ENCODE results near the gene ZNF391.
A peak's percentile ranks its signal among the peaks of the same experiment; 100 is the strongest.
"Not testable (repeated sequence)": the region's sequence is repeated elsewhere in the genome, so short reads cannot be mapped to it uniquely, and the experiment has no call there.

Gene ZNF391

DNA sequence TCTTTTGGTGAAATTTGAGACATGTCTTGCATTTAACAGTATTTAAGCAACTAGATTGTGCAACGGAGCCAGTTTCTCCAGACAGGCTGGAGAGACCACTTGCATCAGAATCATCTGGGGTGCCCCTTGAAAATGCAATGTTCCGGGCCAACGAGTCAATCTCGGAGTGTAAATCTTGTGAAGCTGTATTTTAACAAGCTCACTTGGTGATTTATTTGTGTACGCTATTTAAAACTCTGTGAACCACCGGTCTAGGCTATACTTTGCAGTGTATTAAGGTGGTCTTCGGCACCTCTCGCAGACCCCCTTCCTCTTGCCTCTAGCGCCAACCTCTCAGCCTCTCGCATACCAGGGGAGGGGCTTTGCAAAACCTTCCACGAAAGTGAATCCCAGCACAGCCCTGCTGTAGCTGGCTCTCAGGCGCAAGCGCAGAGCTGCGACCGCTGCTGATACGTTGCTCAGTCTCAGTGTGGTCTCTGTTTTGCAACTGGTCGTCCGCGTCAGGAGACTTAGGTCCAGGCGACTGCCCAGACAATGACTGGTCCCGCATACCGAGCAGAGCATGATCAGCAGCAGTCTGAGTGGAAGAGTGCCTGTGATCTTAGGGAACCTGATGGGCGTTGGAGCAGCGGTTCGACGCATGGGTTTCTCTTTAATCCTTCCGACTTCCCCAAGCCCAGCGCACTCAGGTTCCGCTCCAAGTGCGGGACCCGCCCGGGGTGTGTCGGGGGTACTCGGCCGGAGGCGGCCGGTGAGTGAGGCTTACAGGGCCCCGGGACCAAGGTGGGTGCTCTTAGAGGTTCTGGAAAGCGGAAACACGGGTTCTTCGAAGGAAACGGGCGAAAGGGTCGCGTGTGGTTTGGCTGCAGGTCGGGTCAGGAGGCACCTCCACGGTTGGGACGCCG lies at the start of gene ZNF391:
Gene ZNF391 (plus strand): TSS at position 467 of the 905 bp plus-strand sequence. CDS start 11,612 bp downstream, outside the sequence.
- DNase-seq = peak; percentile 25 to 61 (median 40)

DNA sequence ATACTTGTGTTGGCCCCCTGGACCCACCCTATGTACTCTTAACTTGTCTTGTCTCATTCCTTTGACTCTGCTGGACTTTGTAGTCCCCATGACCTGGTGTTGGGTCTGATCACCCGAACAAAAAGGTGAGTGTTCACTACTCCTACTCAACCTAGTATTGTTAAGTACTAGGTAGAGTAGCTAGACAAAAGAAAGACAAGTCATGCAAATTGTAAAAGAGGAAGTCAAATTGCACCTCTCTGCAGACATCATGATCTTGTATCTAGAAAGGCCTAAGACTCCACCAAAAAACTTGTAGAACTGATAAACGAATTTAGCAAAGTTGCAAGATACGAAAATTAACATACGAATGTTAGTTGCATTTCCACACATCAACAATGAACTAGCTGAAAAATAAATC lies 35.7 kb upstream of the ZNF391 start:
- no peak for DNase-seq

DNA sequence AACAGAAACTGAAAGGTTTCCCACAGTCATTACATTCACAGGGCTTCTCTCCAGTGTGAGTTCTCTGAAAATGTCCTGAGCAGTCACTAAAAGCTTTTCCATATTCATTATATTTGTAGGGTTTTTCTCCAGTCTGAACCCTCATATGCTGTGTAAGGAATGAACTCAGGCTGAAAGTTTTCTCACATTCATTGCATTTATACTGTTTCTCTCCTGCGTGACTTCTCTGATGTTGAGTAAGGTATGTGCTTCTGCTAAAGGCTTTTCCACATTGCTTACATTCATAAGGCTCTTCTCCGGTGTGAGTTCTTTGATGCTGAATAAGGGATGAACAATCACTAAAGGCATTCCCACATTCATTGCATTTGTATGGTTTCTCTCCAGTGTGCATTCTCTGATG lies 29.8 kb upstream of the ZNF391 start:
- DNase-seq = no peak

- DNase-seq = no peak
Observed at GRCh38 chr6:27359231-27359630, 29.3 kb upstream of the ZNF391 start.

DNA sequence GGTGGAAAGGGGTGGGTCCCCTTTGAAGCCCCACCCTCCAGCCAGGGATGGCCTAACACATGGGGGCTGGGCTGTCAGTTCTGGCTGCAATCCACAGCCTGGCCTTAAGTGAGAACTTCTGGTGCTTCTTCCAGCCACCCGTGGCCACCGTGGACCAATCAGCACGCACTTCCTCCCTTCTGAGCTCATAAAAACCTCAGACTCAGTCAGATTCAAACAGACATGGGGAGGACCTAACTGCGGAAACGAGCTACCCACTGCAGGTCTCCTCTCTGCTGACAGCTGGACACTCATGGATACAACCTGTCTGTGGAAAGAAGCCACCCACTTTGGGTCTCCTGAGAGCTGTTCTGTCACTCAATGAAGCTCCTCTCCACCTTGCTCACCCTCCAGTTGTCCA lies 20.4 kb upstream of the ZNF391 start:
- no peak for DNase-seq

DNA sequence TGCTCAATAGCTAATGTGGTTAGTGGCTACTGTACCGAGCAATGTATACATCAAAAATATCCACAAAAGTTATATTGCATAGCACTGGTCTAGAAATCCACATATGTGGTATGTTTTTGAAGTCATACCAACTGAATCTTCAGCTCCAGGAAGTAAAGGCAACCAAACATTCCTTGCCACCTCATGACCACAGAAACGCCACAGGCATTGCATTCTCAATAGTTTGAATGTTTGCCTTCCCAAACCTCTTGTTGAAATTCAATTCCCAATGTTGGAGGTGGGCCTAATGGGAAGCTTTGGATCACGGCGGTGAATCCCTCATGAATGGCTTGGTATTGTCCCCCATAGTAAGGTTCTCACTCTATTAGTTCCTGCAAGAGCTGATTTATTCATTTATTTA lies 18.2 kb upstream of the ZNF391 start:
- no peak for DNase-seq

DNA sequence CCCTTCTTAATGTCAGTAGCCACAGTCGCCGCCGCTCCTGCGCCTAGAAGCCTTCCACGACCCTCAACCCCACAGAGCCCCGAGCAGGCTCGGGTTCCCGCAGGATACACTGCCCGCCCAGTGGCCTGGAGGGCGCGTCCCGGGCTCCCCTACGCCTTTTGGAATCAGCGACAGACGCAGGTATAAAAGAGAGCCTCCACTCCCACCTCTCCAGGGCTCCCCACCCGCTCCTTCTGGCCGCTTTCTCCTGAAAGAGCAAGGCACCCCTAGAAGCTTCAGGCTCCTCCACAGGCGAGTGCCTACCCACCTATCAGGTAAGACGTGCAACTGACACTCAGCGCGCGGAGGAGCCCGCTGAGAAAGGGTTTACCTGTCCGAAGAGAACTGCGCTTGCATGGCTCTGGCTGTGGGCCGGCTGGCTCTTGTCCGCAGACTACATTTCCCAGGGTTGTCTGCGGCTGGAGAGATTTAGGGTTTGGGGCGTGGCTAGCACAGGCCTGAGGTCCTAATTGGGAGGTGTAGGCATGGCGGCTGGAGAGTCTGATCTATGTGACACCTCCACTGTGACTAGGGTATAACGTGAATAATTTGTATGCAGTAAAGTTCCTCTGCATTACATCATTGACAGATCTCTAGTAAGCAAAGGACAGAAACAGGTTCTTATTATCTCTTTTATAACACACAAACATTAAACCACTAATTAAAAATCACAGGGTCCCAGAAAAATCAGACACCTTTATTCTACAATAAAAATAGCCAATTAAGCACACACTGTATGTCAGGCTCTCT lies 13.5 kb upstream of the ZNF391 start:
- DNase-seq = peak; percentile 21 to 35 (median 30)

DNA sequence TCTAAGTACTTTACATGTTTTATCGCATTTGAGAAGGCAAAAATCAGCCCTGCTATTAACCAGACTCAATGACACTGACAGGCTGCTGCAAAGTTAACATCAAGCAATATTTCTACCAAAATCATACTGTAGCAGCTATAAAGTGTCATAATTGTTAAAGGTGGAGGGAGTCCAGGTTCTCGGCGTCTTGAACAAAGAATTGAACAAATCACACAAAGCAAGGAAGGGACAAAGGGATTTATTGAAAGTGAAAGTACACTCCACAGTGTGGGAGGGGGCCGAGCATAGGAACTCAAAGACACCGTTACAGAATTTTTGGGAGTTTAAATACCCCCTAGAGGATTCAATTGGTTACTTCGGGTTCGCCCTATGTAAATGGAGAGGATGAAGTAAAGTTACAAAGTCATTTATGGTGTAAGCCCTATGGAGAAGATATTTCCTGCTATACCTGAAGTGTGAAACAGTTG lies 12.9 kb upstream of the ZNF391 start:
- DNase-seq = no peak

GRCh38 chr6:27378406-27378805 lies 10.2 kb upstream of the ZNF391 start:
- DNase-seq = not testable (repeated sequence)

DNA sequence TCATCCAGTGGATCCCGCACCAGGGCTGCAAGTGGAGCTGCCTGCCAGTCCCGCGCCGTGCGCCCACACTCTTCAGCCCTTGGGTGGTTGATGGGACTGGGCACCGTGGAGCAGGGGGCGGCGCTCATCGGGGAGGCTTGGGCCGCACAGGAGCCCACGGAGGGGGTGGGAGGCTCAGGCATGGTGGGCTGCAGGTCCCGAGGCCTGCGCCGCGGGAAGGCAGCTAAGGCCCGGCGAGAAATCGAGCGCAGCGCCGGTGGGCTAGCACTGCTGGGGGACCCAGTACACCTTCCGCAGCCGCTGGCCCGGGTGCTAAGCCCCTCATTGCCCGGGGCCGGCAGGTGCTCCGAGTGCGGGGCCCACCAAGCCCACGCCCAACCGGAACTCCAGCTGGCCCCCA lies 7.6 kb upstream of the ZNF391 start:
- not testable (repeated sequence) for DNase-seq

- DNase-seq = no peak
Observed at GRCh38 chr6:27383011-27383410, 5.5 kb upstream of the ZNF391 start.

DNA sequence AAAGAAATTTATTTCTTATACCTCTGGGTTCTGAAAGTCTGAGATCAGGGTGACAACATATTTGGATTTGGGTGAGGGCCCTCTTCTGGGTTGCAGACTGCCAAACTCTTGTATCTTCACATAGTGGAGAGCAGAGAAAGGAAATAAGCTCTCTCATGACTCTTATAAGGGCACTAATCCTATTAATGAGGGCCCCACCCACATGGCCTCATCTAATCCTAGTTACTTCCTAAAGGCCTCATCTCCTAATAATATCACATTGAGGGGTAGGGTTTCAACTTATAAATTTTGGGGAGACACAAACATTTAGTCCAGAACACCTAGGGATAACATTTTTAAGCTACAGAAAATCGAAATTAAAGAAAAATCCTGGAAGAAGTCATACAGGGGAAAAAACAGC lies 5.1 kb upstream of the ZNF391 start:
- DNase-seq = no peak

GRCh38 chr6:27392623-27393022 lies 4.1 kb downstream of the ZNF391 start:
- DNase-seq = no peak

DNA sequence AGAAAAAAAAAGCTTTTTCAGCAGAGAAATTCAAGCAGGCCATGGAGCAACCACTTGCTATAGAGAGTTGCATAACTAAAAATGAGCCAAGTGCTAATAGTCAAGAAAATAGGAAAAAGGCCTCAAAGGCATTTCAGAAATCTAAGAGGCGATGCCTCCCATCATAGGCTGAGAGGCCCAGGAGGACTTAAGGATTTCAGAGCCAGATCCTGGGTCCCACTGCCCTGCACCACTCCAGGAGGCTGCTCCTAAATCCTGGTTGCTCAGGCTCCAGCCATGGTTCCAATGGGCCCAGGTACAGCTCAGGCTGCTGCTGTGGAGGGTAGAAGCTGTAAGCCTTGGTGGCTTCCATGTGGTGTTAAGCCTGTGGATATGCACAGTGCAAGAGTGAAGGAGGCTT lies 5.5 kb downstream of the ZNF391 start:
- DNase-seq = no peak

- DNase-seq = no peak
Observed at GRCh38 chr6:27400877-27401642, 12.5 kb downstream of the ZNF391 start.

DNA sequence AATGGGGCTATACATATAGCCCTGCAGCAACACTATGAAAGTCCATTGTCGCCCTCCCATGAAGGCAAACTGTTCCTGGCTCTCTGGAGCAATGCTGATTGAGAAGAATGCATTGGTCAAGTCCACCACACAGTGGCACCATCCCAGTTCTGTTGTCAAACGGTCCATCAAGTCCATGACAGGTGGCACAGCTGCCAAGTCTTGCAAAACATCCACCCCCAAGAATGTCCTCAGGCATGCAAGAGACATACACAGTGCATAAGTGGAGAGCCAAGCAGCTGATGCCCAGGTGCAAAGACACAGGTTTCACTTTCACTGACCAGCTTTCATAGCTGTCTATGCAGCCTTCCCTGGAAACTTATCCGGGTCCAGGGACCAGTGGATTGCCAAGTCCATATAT lies 17.5 kb downstream of the ZNF391 start:
- no peak for DNase-seq

- DNase-seq = no peak
Observed at GRCh38 chr6:27407153-27407814, 18.7 kb downstream of the ZNF391 start.

GRCh38 chr6:27414300-27414699 lies 25.7 kb downstream of the ZNF391 start:
- no peak for DNase-seq

GRCh38 chr6:27414996-27415395 lies 26.4 kb downstream of the ZNF391 start:
- DNase-seq = no peak

GRCh38 chr6:27415898-27416297 lies 27.3 kb downstream of the ZNF391 start:
- DNase-seq = no peak

DNA sequence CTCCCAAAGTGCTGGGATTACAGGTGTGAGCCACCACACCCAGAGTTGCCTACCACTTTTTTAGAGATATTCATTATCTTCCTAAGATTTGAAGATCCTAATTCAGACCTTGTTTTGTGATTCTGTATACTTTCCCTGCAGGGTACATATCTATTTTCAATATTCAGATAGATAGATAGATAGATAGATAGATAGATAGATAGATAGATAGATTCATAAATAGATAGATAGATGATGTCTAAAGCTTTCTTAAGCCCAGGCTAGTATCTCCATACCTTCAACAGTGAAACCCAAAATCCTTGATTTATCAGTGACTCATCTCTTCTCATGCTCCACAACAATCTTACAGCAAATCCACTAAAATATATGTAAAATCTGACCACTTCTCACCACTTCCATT lies 30.8 kb downstream of the ZNF391 start:
- DNase-seq = no peak

DNA sequence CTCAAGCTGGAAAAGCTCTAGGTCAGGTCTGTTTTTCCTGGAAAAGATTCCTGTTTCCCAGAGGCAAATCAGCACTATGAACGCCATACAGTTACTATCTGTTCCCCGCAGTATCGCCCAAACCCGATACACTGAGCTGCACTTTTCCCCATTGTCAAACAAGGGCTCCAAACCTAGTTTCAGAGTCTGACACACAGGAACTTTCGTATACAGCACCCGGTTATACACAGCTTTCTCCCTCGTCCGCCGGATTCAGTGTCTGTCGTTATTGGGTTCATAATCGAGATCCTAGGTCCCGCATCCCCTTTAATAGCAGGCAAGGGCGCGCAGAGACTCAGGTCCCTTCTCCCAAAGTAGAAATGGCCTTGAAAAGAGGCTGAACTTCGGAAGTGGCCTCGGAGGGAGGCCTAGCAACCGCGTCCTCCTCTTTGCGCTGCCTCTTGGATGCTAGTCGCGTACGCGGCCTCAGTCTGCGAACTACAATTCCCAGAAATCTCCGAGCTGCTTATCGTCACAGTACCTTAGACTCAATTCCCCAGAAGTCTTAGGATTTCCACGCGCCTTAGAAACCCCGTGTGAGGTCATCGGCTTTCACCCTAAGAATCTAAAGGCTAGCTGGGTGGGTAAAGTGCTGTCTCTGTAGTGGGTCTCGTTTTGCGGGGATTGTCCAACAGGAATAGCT lies 34.2 kb downstream of the ZNF391 start:
- no peak for DNase-seq
